GOT3 (cell line): ENCODE results near the gene ENPP5.
"Not testable (repeated sequence)": the region's sequence is repeated elsewhere in the genome, so short reads cannot be mapped to it uniquely, and the experiment has no call there.

ENCODE experiments used
- DNase-seq: peaks from one replicate; lab custom pipeline; 2025; ENCODE audit warnings: mixed read lengths; lab: John Stamatoyannopoulos, UW

Gene ENPP5

GRCh38 chr6:46174904-46175303 is 4.1 kb upstream of the ENPP5 start:
- no peak for DNase-seq

GRCh38 chr6:46172176-46172575 is 1.4 kb upstream of the ENPP5 start:
- no peak for DNase-seq

- no peak for DNase-seq
Measured at GRCh38 chr6:46160102-46160501, 10.7 kb downstream of the ENPP5 start.

GRCh38 chr6:46159229-46159628 is 11.6 kb downstream of the ENPP5 start:
- DNase-seq = no peak

GRCh38 chr6:46156701-46157100 is 14.1 kb downstream of the ENPP5 start:
- no peak for DNase-seq

GRCh38 chr6:46149066-46149465 is 21.7 kb downstream of the ENPP5 start:
- not testable (repeated sequence) for DNase-seq

- DNase-seq = no peak
Measured at GRCh38 chr6:46144270-46144669, 26.5 kb downstream of the ENPP5 start.

GRCh38 chr6:46138281-46138680 is 32.5 kb downstream of the ENPP5 start:
- no peak for DNase-seq

- DNase-seq = no peak
Measured at GRCh38 chr6:46137387-46137786, 33.4 kb downstream of the ENPP5 start.

- DNase-seq = no peak
Measured at GRCh38 chr6:46136831-46137230, 33.9 kb downstream of the ENPP5 start.

- no peak for DNase-seq
Measured at GRCh38 chr6:46135176-46135575, 35.6 kb downstream of the ENPP5 start.

GRCh38 chr6:46134216-46134615 is 36.6 kb downstream of the ENPP5 start:
- no peak for DNase-seq

- not testable (repeated sequence) for DNase-seq
Measured at GRCh38 chr6:46131291-46131690, 39.5 kb downstream of the ENPP5 start.

GRCh38 chr6:46130666-46131065 is 40.1 kb downstream of the ENPP5 start:
- no peak for DNase-seq

GRCh38 chr6:46129629-46130511 is 40.9 kb downstream of the ENPP5 start, which contains the start of gene ENPP4:
TSS of gene ENPP4 (plus strand) at chr6:46129989. CDS start at chr6:46139584, 9,595 bp downstream.
- peak; percentile 62 for DNase-seq

GRCh38 chr6:46129291-46129628 is 41.5 kb downstream of the ENPP5 start:
- no peak for DNase-seq

- DNase-seq = no peak
Measured at GRCh38 chr6:46128476-46128875, 42.3 kb downstream of the ENPP5 start.

GRCh38 chr6:46119679-46120078 is 51.1 kb downstream of the ENPP5 start:
- not testable (repeated sequence) for DNase-seq

- no peak for DNase-seq
Measured at GRCh38 chr6:46118836-46119235, 51.9 kb downstream of the ENPP5 start.

GRCh38 chr6:46118157-46118556 is 52.6 kb downstream of the ENPP5 start:
- DNase-seq = no peak

- DNase-seq = no peak
Measured at GRCh38 chr6:46116289-46116688, 54.5 kb downstream of the ENPP5 start.

- DNase-seq = no peak
Measured at GRCh38 chr6:46115634-46116033, 55.1 kb downstream of the ENPP5 start.

GRCh38 chr6:46113370-46113769 is 57.4 kb downstream of the ENPP5 start:
- no peak for DNase-seq
